ENCODE results near the gene LRRC23. TPM values are rescaled to one million over a fixed set of nuclear protein-coding genes. Genes with fewer than 3 reads are reported as not detected.

The LRRC23 gene
- total and polyA plus RNA-seq, 2 experiments from 2014 or later: 2.4 to 9.1 TPM

DNA sequence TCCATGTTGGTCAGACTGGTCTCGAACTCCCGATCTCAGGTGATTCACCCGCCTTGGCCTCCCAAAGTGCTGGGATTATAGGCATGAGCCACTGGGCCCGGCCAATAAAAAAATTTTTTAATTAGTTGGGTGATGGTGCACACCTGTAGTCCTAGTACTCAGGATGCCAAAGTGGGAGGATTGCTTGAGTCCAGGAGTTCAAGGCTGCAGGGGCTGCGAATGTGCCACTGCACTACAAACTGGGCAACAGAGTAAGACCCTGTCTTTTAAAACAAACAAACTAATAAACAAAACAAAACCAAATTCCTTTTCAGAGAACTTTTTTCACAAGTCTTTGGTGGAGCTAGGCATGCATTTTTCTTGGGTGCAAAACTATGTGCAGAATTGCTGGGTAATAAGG is 21.4 kb upstream of the LRRC23 start:
- TF ChIP-seq NANOG (IDR thresholded peaks at IDR 0.05; ENCODE audit: borderline replicate concordance): no peak
- no peak for TF ChIP-seq CREB1 (CRISPR knock-in tag; IDR thresholded peaks at IDR 0.05; ENCODE audit: low read depth)
- no peak for TF ChIP-seq REST (IDR thresholded peaks at IDR 0.05; ENCODE audit: unreplicated experiment)
- TF ChIP-seq ZNF114 (CRISPR knock-in tag; IDR thresholded peaks at IDR 0.05): no peak
- TF ChIP-seq EZH2 (IDR thresholded peaks at IDR 0.05; ENCODE audit: low read depth, unreplicated experiment): no peak
- TF ChIP-seq, protein P1, sequence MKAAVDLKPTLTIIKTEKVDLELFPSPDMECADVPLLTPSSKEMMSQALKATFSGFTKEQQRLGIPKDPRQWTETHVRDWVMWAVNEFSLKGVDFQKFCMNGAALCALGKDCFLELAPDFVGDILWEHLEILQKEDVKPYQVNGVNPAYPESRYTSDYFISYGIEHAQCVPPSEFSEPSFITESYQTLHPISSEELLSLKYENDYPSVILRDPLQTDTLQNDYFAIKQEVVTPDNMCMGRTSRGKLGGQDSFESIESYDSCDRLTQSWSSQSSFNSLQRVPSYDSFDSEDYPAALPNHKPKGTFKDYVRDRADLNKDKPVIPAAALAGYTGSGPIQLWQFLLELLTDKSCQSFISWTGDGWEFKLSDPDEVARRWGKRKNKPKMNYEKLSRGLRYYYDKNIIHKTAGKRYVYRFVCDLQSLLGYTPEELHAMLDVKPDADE (IDR thresholded peaks at IDR 0.05): no peak
- TF ChIP-seq, protein P2, sequence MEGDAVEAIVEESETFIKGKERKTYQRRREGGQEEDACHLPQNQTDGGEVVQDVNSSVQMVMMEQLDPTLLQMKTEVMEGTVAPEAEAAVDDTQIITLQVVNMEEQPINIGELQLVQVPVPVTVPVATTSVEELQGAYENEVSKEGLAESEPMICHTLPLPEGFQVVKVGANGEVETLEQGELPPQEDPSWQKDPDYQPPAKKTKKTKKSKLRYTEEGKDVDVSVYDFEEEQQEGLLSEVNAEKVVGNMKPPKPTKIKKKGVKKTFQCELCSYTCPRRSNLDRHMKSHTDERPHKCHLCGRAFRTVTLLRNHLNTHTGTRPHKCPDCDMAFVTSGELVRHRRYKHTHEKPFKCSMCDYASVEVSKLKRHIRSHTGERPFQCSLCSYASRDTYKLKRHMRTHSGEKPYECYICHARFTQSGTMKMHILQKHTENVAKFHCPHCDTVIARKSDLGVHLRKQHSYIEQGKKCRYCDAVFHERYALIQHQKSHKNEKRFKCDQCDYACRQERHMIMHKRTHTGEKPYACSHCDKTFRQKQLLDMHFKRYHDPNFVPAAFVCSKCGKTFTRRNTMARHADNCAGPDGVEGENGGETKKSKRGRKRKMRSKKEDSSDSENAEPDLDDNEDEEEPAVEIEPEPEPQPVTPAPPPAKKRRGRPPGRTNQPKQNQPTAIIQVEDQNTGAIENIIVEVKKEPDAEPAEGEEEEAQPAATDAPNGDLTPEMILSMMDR (conservative IDR thresholded peaks at IDR 0.05; ENCODE audit: low read depth in 2 of 2): no peak
- no peak for TF ChIP-seq ZNF331 (CRISPR knock-in tag; IDR thresholded peaks at IDR 0.05; ENCODE audit: low read depth)
- no peak for TF ChIP-seq EZH2phosphoT487 (IDR thresholded peaks at IDR 0.05; ENCODE audit: unreplicated experiment)
- no peak for TF ChIP-seq POLR2AphosphoS5 (IDR thresholded peaks at IDR 0.05; ENCODE audit: low read depth)
- TF ChIP-seq STAT1 (IDR thresholded peaks at IDR 0.05; ENCODE audit: unreplicated experiment): no peak
- no peak for TF ChIP-seq JUNB (IDR thresholded peaks at IDR 0.05; ENCODE audit: unreplicated experiment)
- no peak for TF ChIP-seq ZNF462 (CRISPR knock-in tag; IDR thresholded peaks at IDR 0.05)
- Histone ChIP-seq H2AFZ (no peak overlapping the region), H3F3A (replicated peaks; ENCODE audit: low read depth) (peaks cover 15% of the 10 kb centered on the region), H3K9me2 (ENCODE audit: insufficient read depth) (no peaks in the 10 kb centered on the region), H3K36me3 (ENCODE audit: insufficient read depth) (no peaks in the 10 kb centered on the region), H3K27ac (ENCODE audit: low read depth) (no peak overlapping the region), H3K4me3 (no peak overlapping the region), H3K27me3 (ENCODE audit: insufficient read depth) (no peaks in the 10 kb centered on the region), H3K79me2 (replicated peaks; ENCODE audit: insufficient read depth) (no peaks in the 10 kb centered on the region), H3K4me2 (no peak overlapping the region), H4K20me1 (replicated peaks; ENCODE audit: insufficient read depth) (no peaks in the 10 kb centered on the region), H3K4me1 (ENCODE audit: insufficient read depth) (peaks cover 31% of the 10 kb centered on the region)
- no peaks in the 10 kb centered on the region for H3K9me3 Mint-ChIP-seq
- H3K4me3 Mint-ChIP-seq: no peak overlapping the region
- DNase-seq (ENCODE audit: low spot score): no peak
- H3K27ac Mint-ChIP-seq: no peak overlapping the region
- ATAC-seq: no peak
- peaks cover 21% of the 10 kb centered on the region for H3K4me1 Mint-ChIP-seq
- 0 out of 3 replicates have a peak, but pooled peaks cover 4% of the 10 kb centered on the region for H3K36me3 Mint-ChIP-seq (ENCODE audit: low read depth)
- peaks cover 15% of the 10 kb centered on the region for H3K27me3 Mint-ChIP-seq (ENCODE audit: insufficient read depth, low read depth, poor library complexity)

Measured in GM23338 (cell line).